Ammon's horn (tissue), 1 donor: ENCODE measurements around the gene STAM2.

ENCODE experiments used
- DNase-seq: peaks from one replicate; pipeline ENCODE4 v3.0.0-alpha.2; 2016; ENCODE audit warnings: low spot score

Gene STAM2

GRCh38 chr2:152071092-152071491 is 104.5 kb downstream of the STAM2 start:
- no peak for DNase-seq

GRCh38 chr2:152068226-152068625 is 107.3 kb downstream of the STAM2 start:
- no peak for DNase-seq

- no peak for DNase-seq
These were observed 107.7 kb downstream of the STAM2 start for GRCh38 chr2:152067823-152068222.
